Activated T-helper 2 cell treated with anti-CD3 and anti-CD28 coated beads, Interferon-gamma antibody, Interleukin-2, Interleukin-4, amounts not matched to agents 10 μg/mL and 5 μg/mL and 100 μg/mL, durations not matched to agents 14 hours and 24 hours and 36 hours (primary cell): ENCODE data around the gene LDB3. TPM values are rescaled to one million over a fixed set of nuclear protein-coding genes. Genes with fewer than 3 reads are reported as not detected.
"Not testable (repeated sequence)": the region's sequence is repeated elsewhere in the genome, so short reads cannot be mapped to it uniquely, and the experiment has no call there.

Source experiments
- DNase-seq: peaks from one replicate; pipeline ENCODE4 v3.0.0; 2021; ENCODE audit warnings: low spot score
- H3K27ac Mint-ChIP-seq: one replicate; pipeline ENCODE4 v1.8.0; 2021; ENCODE audit warnings: mixed read lengths
- H3K27me3 Mint-ChIP-seq: one replicate; pipeline ENCODE4 v1.8.0; 2021; ENCODE audit warnings: low read depth, mixed read lengths
- H3K36me3 Mint-ChIP-seq: one replicate; pipeline ENCODE4 v1.8.0; 2021; ENCODE audit warnings: low read depth, mixed read lengths
- H3K4me1 Mint-ChIP-seq: one replicate; pipeline ENCODE4 v1.8.0; 2021; ENCODE audit warnings: low read depth, mixed read lengths
- H3K4me3 Mint-ChIP-seq: one replicate; pipeline ENCODE4 v1.8.0; 2021; ENCODE audit warnings: low read depth, mild to moderate bottlenecking, moderate library complexity, mixed read lengths
- H3K9me3 Mint-ChIP-seq: one replicate; pipeline ENCODE4 v1.8.0; 2021; ENCODE audit warnings: mixed read lengths
- intact Hi-C: fragments of 100-400 bp; cut with micrococcal nuclease; formaldehyde crosslinking; loops from one replicate; pipeline ENCODE4 v1.15.1; 2023
- total RNA-seq: library from RNA; stranded (reverse); gene quantifications from 2 replicates; pipeline ENCODE4 v1.2.3, GENCODE V29; 2022

LDB3 gene
- total RNA-seq, 1 donor from 2014 or later, result not detected

GRCh38 chr10:86728056-86728455, 59.7 kb downstream of the LDB3 start:
- intact Hi-C loops, result no loop called here
- peaks cover 5% of the 10 kb centered on the region for H3K4me1 Mint-ChIP-seq
- no peak overlapping the region for H3K27ac Mint-ChIP-seq
- peaks cover 7% of the 10 kb centered on the region for H3K27me3 Mint-ChIP-seq
- H3K36me3 Mint-ChIP-seq, result no peaks in the 10 kb centered on the region
- DNase-seq, result no peak
- no peaks in the 10 kb centered on the region for H3K9me3 Mint-ChIP-seq
- no peak overlapping the region for H3K4me3 Mint-ChIP-seq

GRCh38 chr10:86729677-86730076, 61.4 kb downstream of the LDB3 start:
- Mint-ChIP-seq H3K27ac (no peak overlapping the region), H3K9me3 (no peaks in the 10 kb centered on the region), H3K27me3 (peaks cover 7% of the 10 kb centered on the region), H3K4me3 (no peak overlapping the region), H3K36me3 (no peaks in the 10 kb centered on the region), H3K4me1 (peaks cover 2% of the 10 kb centered on the region)
- intact Hi-C loops, result no loop called here
- DNase-seq, result no peak

DNA sequence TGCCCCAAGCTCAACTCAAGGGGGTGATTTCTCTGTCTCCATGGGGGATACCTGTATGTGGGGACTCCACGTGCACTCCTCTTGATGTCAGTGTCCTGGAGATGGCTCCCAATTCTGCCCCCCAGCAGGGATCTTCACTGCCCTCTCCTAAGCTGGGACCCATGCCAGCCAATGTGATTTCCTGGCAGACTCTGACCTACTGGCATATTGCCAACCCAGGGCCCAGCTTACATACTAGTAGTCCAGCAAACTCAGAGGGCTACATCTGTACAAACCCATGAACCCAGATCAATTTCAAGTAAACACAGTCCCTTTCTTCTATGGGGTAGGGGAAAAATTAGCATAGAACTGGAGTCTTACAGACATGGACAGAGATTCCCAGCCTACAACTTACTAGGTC, 61.9 kb downstream of the LDB3 start:
- H3K9me3 Mint-ChIP-seq, result no peaks in the 10 kb centered on the region
- no peaks in the 10 kb centered on the region for H3K36me3 Mint-ChIP-seq

DNA sequence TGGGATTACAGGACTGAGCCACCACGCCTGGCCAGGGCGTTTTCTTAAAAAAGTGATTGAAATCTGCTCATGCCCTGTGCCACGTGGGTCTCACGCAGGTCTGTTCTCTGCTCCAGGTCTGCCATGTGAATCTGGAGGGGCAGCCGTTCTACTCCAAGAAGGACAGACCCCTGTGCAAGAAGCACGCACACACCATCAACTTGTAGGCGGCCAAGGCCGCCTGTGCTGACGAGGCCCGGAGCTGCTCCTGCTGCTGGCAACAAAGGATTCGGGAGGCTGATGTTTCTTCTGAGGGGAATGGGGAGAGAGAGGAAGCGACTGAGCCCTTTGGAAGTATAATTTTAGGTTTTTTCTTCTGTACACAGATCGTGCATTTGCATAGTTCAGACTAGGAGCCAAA, 64.5 kb downstream of the LDB3 start:
- peaks cover 2% of the 10 kb centered on the region for H3K4me1 Mint-ChIP-seq
- H3K9me3 Mint-ChIP-seq, result no peaks in the 10 kb centered on the region
- no peak overlapping the region for H3K27ac Mint-ChIP-seq
- H3K36me3 Mint-ChIP-seq, result no peaks in the 10 kb centered on the region
- H3K27me3 Mint-ChIP-seq, result peaks cover 8% of the 10 kb centered on the region
- intact Hi-C loops, result no loop called here
- DNase-seq, result no peak
- H3K4me3 Mint-ChIP-seq, result no peak overlapping the region

More for the DNA sequence above, 61.9 kb downstream of the LDB3 start:
- Mint-ChIP-seq H3K27me3 (peaks cover 7% of the 10 kb centered on the region), H3K4me3 (no peak overlapping the region), H3K4me1 (peaks cover 2% of the 10 kb centered on the region), H3K27ac (no peak overlapping the region)
- intact Hi-C loops, result no loop called here
- DNase-seq, result no peak

DNA sequence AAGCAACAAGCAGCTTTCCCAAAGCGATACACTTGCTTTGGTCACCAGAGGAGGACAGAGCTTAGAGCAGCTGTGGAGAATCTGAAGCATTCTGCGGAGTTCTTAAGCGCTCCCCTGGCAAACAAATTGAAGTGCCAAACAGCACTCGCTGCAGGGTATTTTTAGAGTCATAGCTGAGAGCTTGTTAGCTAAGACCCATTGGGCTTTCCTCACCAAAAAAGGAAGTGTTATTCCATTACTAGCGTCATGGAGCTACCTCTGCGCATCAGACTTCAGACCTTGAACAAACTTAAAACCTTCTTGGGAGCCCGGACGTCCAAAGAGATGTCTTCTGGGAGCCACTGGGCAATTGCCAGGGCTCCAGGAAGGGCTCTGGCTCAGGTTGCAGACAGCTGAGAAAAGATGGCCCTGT, 65.0 kb downstream of the LDB3 start:
- peaks cover 8% of the 10 kb centered on the region for H3K27me3 Mint-ChIP-seq
- no peaks in the 10 kb centered on the region for H3K36me3 Mint-ChIP-seq
- no peak overlapping the region for H3K4me3 Mint-ChIP-seq
- peaks cover 2% of the 10 kb centered on the region for H3K4me1 Mint-ChIP-seq
- DNase-seq, result no peak
- H3K9me3 Mint-ChIP-seq, result no peaks in the 10 kb centered on the region
- intact Hi-C loops, result no loop called here
- H3K27ac Mint-ChIP-seq, result no peak overlapping the region

DNA sequence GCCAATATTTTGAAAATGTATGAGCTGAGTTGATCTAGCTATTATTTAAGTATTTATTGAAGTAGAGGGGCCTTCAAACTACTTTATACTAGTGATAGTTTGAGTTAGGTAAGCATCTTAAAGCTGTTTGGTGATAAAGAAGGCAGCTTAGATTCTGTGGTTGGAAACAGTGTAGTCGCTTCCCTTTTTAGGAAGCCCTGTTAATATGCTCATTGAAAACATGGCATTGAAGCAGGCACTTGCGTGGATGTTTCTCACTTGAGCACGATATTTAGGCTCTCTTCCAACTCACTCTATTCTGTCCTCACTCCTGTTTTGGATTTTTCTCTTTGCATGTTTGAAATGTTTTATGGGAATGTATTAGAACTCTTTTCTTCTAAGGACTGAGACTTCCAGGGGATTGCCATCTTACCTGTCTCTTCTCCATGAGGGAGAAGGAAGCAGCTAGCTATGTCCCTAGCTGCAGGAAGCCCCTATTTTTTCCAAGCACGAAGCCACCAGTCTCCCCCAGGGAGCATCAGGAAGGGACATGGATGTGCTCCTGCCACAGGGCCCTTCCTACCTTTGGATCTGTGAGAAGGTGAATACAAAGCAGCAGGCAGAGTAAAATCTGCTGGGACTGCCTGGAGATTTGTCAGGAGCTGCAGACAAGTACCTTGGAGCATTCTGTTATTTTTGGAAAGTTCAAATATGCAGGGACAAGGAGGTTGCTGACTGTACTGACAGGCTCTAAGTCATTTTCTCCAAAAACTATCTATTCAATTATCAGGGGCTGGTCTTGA, 66.1 kb downstream of the LDB3 start:
- Mint-ChIP-seq H3K27me3 (peaks cover 7% of the 10 kb centered on the region), H3K27ac (no peak overlapping the region), H3K9me3 (no peaks in the 10 kb centered on the region), H3K36me3 (no peaks in the 10 kb centered on the region), H3K4me3 (no peak overlapping the region), H3K4me1 (peaks cover 2% of the 10 kb centered on the region)
- intact Hi-C loops, result no loop called here
- no peak for DNase-seq

- DNase-seq, H3K36me3 Mint-ChIP-seq, H3K9me3 Mint-ChIP-seq, intact Hi-C loops, H3K4me3 Mint-ChIP-seq, H3K27ac Mint-ChIP-seq, H3K4me1 Mint-ChIP-seq, H3K27me3 Mint-ChIP-seq: not testable (repeated sequence)
Observed at GRCh38 chr10:86735278-86735677, 67.0 kb downstream of the LDB3 start.

GRCh38 chr10:86742230-86742629, 73.9 kb downstream of the LDB3 start:
- Mint-ChIP-seq H3K4me3 (no peak overlapping the region), H3K9me3 (no peaks in the 10 kb centered on the region), H3K4me1 (no peaks in the 10 kb centered on the region), H3K27me3 (peaks cover 14% of the 10 kb centered on the region), H3K27ac (no peak overlapping the region), H3K36me3 (no peaks in the 10 kb centered on the region)
- no peak for DNase-seq
- intact Hi-C loops, result no loop called here

DNA sequence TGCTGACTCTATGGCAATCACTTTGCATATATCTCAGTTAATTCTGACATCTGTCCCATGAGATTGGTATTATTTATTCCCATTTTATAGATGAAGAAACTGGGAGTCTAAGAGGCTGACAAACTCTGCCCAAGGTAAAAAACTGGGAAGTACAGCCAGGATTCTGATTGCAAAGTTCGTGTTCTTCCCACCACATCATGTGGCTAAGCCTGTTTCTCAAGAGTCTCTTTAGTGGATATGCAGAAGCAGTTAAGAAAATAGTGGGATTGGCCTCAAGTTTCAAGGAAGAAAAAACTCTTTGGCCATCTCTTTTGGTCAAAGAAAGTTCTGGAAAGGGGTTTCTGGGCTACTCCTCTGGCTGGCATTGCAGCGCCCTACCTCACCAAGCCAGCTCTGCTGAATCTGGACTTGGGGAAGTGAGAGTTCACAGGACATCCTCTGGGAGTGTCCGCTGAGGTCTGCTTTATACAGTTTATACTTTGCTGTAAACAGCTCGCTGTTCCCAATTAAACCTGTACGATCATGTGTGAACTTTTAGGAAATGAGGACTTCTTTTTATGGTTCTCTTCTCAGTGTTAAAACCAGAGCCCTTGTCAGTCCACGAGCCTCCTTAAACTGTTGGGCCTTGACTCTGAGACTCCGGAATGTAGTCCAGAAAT, 75.9 kb downstream of the LDB3 start:
- no peaks in the 10 kb centered on the region for H3K36me3 Mint-ChIP-seq
- H3K27me3 Mint-ChIP-seq, result peaks cover 9% of the 10 kb centered on the region
- intact Hi-C loops, result no loop called here
- no peak overlapping the region for H3K27ac Mint-ChIP-seq
- H3K4me3 Mint-ChIP-seq, result no peak overlapping the region
- no peaks in the 10 kb centered on the region for H3K4me1 Mint-ChIP-seq
- no peaks in the 10 kb centered on the region for H3K9me3 Mint-ChIP-seq
- DNase-seq, result no peak

DNA sequence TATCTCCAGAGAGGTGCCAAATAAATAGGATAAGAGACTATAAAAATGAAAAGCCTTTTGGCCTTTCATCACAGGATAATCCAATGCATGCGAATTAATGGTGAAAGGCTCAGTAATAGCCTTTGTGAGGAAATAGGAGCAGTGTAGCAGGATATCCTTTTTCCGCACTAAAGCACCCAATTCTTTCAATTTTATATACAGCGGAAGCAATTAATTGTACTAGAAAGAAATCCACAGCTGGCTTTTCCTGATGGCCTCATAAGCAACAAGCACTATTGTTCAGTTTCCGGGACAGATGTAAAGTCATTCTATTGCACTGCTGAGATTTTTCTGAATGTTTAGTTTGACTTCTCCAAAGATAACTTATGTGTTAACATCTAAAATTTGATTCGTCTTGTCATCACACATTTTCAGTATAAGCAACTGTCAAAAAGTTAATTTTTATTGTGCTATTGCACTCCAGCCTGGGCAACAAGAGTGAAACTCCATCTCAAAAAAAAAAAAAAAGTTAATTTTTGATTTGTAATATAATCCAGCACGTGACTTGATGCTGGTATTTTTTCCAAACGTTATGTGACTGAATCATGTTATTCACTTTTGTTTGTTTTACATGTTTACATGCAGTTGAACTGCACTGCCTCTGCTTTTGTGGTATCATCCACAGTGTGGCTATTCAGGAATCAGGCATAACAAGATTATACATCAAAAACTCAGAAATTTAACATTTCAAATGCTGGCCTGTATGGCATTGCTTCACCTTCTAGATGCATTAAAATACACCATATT, 79.7 kb downstream of the LDB3 start:
- H3K27ac Mint-ChIP-seq, result no peak overlapping the region
- no peaks in the 10 kb centered on the region for H3K9me3 Mint-ChIP-seq
- no peaks in the 10 kb centered on the region for H3K36me3 Mint-ChIP-seq
- H3K27me3 Mint-ChIP-seq, result peaks cover 5% of the 10 kb centered on the region
- DNase-seq, result no peak
- H3K4me3 Mint-ChIP-seq, result no peak overlapping the region
- peaks cover 7% of the 10 kb centered on the region for H3K4me1 Mint-ChIP-seq
- intact Hi-C loops, result no loop called here

DNA sequence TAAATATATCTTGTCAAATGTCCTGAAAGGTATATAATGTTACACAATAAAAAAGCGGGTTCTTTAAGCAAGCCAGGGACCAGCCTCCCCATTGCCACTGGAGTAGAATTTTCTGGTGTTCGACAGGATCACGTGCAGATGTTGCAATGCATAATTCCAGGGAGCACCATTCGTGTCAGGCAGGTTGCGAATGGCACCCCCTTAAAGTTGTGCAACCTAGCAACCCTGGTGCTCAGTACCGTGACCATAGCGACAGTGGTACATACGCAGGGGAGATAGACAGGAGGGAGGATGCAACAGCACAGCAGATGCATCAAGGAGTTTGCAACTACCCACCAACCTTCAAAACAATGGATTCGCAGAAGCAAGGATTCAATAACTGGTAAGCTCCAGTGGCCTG, 81.5 kb downstream of the LDB3 start:
- H3K27ac Mint-ChIP-seq, result no peak overlapping the region

GRCh38 chr10:86751477-86751876, 83.2 kb downstream of the LDB3 start:
- no peak for DNase-seq
- Mint-ChIP-seq H3K4me3 (no peak overlapping the region), H3K36me3 (no peaks in the 10 kb centered on the region), H3K27me3 (peaks cover 20% of the 10 kb centered on the region), H3K4me1 (peaks cover 19% of the 10 kb centered on the region), H3K27ac (no peak overlapping the region), H3K9me3 (no peaks in the 10 kb centered on the region)
- intact Hi-C loops, result loop anchor here (10.0 kb wide), 1 partner anchor 347 kb away; no protein-coding TSS in a partner anchor

More for the DNA sequence above, 81.5 kb downstream of the LDB3 start:
- intact Hi-C loops, result loop anchor here (10.0 kb wide), 1 partner anchor 345 kb away; no protein-coding TSS in a partner anchor
- Mint-ChIP-seq H3K4me1 (peaks cover 14% of the 10 kb centered on the region), H3K4me3 (no peak overlapping the region), H3K9me3 (no peaks in the 10 kb centered on the region), H3K36me3 (no peaks in the 10 kb centered on the region), H3K27me3 (peaks cover 14% of the 10 kb centered on the region)
- DNase-seq, result no peak

DNA sequence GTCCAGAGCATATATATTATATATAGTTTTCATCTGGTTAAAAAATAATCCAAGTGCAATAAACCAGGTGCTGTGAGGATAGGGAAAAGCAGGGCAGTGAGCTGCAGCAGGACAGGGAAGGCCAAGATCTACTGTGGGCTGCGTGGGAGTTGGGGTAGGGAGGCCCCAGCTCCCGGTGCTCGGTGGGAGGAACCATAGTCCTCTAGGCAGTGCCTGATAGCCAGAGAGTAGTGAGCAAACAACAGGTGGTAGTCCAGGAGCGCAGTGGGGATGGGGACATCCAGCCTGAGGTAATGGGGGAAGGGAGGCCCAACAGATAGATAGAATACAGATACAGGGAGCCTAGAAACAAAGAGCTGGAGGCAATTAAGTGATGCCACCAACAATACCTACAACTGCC, 84.0 kb downstream of the LDB3 start:
- H3K9me3 Mint-ChIP-seq, result no peaks in the 10 kb centered on the region
- no peak overlapping the region for H3K27ac Mint-ChIP-seq
- no peaks in the 10 kb centered on the region for H3K36me3 Mint-ChIP-seq
- H3K27me3 Mint-ChIP-seq, result peaks cover 20% of the 10 kb centered on the region
- intact Hi-C loops, result loop anchor here (10.0 kb wide), 1 partner anchor 348 kb away; no protein-coding TSS in a partner anchor
- peaks cover 19% of the 10 kb centered on the region for H3K4me1 Mint-ChIP-seq
- H3K4me3 Mint-ChIP-seq, result no peak overlapping the region
- no peak for DNase-seq
